ENCODE measurements around the gene ACSF2. TPM values are rescaled to one million over a fixed set of nuclear protein-coding genes. Genes with fewer than 3 reads are reported as not detected.

Gene ACSF2
- total and polyA plus RNA-seq, 2 of the 13 experiments (the other 11 are each of a cell fraction or from before 2014, with no cell fraction given) = 87.3 to 109 TPM

DNA sequence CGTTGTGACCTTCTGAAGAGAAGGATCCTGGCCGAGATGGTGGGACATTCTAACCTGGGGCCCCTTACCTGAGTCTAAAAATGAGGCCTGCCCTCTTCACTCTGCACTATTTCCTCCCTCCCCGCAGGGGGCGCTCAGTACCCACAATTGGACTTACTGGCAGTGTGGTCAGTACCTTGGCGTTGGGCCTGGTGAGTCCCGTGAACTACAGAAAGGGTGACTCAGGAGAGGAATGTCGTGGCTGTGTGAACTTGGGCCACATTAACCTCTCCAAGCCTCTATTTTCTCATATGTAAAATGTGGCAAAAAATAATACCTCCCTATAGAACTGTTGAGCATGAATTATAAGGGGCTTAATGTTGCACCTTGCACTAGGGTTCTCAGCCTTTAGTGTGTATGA, 56.5 kb downstream of the ACSF2 start (continued):
- TF ChIP-seq, protein P1, sequence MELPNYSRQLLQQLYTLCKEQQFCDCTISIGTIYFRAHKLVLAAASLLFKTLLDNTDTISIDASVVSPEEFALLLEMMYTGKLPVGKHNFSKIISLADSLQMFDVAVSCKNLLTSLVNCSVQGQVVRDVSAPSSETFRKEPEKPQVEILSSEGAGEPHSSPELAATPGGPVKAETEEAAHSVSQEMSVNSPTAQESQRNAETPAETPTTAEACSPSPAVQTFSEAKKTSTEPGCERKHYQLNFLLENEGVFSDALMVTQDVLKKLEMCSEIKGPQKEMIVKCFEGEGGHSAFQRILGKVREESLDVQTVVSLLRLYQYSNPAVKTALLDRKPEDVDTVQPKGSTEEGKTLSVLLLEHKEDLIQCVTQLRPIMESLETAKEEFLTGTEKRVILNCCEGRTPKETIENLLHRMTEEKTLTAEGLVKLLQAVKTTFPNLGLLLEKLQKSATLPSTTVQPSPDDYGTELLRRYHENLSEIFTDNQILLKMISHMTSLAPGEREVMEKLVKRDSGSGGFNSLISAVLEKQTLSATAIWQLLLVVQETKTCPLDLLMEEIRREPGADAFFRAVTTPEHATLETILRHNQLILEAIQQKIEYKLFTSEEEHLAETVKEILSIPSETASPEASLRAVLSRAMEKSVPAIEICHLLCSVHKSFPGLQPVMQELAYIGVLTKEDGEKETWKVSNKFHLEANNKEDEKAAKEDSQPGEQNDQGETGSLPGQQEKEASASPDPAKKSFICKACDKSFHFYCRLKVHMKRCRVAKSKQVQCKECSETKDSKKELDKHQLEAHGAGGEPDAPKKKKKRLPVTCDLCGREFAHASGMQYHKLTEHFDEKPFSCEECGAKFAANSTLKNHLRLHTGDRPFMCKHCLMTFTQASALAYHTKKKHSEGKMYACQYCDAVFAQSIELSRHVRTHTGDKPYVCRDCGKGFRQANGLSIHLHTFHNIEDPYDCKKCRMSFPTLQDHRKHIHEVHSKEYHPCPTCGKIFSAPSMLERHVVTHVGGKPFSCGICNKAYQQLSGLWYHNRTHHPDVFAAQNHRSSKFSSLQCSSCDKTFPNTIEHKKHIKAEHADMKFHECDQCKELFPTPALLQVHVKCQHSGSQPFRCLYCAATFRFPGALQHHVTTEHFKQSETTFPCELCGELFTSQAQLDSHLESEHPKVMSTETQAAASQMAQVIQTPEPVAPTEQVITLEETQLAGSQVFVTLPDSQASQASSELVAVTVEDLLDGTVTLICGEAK (IDR thresholded peaks at IDR 0.05) = no peak
- TF ChIP-seq, protein P1 (CRISPR knock-in tag; IDR thresholded peaks at IDR 0.05) = no peak; the same call in 1 of the 2 replicates
- TF ChIP-seq FOXA1 (IDR thresholded peaks at IDR 0.05) = no peak
- no peak for TF ChIP-seq FOXA1 (CRISPR knock-in tag; IDR thresholded peaks at IDR 0.05)
- no peak for TF ChIP-seq SMYD3 (CRISPR knock-in tag; IDR thresholded peaks at IDR 0.05)
- no peak for TF ChIP-seq ZNF468 (CRISPR knock-in tag; IDR thresholded peaks at IDR 0.05)
- peak; percentile 55; the same call in 1 of the 2 replicates for TF ChIP-seq ETV5 (CRISPR knock-in tag; IDR thresholded peaks at IDR 0.05; ENCODE audit: borderline replicate concordance)
- TF ChIP-seq ZNF235 (CRISPR knock-in tag; IDR thresholded peaks at IDR 0.05; ENCODE audit: borderline replicate concordance) = no peak
- TF ChIP-seq HMG20B (CRISPR knock-in tag; conservative IDR thresholded peaks at IDR 0.05) = no peak
- TF ChIP-seq, protein P2, sequence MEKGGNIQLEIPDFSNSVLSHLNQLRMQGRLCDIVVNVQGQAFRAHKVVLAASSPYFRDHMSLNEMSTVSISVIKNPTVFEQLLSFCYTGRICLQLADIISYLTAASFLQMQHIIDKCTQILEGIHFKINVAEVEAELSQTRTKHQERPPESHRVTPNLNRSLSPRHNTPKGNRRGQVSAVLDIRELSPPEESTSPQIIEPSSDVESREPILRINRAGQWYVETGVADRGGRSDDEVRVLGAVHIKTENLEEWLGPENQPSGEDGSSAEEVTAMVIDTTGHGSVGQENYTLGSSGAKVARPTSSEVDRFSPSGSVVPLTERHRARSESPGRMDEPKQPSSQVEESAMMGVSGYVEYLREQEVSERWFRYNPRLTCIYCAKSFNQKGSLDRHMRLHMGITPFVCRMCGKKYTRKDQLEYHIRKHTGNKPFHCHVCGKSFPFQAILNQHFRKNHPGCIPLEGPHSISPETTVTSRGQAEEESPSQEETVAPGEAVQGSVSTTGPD (CRISPR knock-in tag; IDR thresholded peaks at IDR 0.05) = peak; percentile 65; the same call in 1 of the 2 replicates
- no peak for TF ChIP-seq ZNF598 (CRISPR knock-in tag; IDR thresholded peaks at IDR 0.05; ENCODE audit: borderline replicate concordance)
- no peak for TF ChIP-seq EHMT2 (IDR thresholded peaks at IDR 0.05; ENCODE audit: borderline replicate concordance, low read depth, low read length)
- 0 out of 2 replicates have a peak, but pooled peaks have one; percentile 26 for TF ChIP-seq ZMYM4 (CRISPR knock-in tag; IDR thresholded peaks at IDR 0.05)
- TF ChIP-seq NFKB2 (CRISPR knock-in tag; IDR thresholded peaks at IDR 0.05; ENCODE audit: borderline replicate concordance) = no peak
- TF ChIP-seq ZNF496 (CRISPR knock-in tag; IDR thresholded peaks at IDR 0.05; ENCODE audit: insufficient replicate concordance) = no peak
- TF ChIP-seq HOXA9 (CRISPR knock-in tag; IDR thresholded peaks at IDR 0.05; ENCODE audit: borderline replicate concordance) = no peak
- no peak for TF ChIP-seq IKZF4 (CRISPR knock-in tag; IDR thresholded peaks at IDR 0.05; ENCODE audit: borderline replicate concordance, low read depth, not compliant biosample characterization)
- TF ChIP-seq, protein P3, sequence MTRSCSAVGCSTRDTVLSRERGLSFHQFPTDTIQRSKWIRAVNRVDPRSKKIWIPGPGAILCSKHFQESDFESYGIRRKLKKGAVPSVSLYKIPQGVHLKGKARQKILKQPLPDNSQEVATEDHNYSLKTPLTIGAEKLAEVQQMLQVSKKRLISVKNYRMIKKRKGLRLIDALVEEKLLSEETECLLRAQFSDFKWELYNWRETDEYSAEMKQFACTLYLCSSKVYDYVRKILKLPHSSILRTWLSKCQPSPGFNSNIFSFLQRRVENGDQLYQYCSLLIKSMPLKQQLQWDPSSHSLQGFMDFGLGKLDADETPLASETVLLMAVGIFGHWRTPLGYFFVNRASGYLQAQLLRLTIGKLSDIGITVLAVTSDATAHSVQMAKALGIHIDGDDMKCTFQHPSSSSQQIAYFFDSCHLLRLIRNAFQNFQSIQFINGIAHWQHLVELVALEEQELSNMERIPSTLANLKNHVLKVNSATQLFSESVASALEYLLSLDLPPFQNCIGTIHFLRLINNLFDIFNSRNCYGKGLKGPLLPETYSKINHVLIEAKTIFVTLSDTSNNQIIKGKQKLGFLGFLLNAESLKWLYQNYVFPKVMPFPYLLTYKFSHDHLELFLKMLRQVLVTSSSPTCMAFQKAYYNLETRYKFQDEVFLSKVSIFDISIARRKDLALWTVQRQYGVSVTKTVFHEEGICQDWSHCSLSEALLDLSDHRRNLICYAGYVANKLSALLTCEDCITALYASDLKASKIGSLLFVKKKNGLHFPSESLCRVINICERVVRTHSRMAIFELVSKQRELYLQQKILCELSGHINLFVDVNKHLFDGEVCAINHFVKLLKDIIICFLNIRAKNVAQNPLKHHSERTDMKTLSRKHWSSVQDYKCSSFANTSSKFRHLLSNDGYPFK (CRISPR knock-in tag; IDR thresholded peaks at IDR 0.05; ENCODE audit: borderline replicate concordance) = no peak

Data from HepG2 (cell line).